HK-2 (cell line): ENCODE data around the gene PLEKHG3.
A peak's percentile ranks its signal among the peaks of the same experiment; 100 is the strongest.

Experiments
- DNase-seq: peaks from one replicate; pipeline ENCODE4 v3.0.0-alpha.2; 2018; ENCODE audit not compliant: unreplicated experiment

Gene PLEKHG3

DNA sequence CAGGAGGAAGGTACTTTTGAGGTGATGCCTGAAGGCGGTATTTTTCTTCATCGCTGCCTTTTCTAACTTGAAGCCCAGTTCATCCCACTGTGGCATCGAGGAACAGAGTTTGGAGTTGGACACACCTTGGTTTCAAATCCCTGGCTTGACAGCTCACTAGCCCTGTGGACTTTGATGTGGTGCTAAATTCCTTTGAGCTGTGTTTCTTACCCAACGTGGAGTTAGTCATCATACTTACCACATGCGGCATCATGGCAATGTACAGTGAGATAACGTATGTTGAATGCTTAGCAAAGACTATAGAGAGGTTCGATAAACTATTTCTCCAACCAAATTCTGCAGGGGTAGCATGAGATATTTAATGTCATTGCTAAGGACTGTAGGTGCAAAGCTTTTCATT, 3.4 kb downstream of the PLEKHG3 start:
- peak; percentile 45 for DNase-seq

DNA sequence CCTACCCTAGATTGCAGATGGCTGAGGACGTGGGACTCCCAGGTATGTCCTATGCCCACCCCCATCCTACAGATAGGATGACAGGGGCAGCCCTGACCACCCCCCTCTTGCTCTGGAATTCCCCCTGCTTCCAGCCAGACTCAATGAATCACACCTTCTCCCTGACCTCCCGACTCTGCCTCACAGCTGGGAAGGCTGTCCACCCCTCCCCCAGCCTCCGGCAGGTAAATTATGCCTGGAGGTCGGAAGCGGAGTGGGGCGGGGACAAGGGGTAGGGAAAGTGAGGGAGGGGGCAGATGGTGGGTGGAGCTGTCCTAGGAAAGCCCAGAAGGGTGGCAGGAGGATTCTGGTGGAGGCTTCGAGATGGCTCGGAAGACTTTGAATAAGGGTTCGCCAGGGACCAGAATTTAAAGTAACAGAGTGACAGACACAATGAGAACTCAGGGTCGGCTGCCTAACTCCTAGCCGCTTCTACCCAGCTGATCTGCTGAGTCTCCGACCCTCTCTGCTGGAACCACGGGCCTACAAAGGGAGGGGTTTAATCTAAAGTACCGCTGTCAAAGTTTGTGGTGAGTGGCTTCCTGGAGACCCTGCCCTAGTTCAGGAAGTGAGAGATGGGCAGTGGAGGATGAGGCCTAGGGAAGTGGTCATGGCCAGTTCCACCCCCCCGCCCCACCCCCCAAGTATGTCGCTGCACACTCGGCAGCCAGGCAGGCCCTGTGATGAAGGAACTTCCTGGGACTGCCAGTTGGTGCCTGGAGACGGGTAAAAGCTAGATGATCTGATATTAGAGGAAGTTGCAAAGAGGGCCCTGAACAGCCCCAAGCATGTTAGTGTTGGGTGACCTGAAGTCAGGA, 4.2 kb downstream of the PLEKHG3 start:
- DNase-seq = peak; percentile 85

DNA sequence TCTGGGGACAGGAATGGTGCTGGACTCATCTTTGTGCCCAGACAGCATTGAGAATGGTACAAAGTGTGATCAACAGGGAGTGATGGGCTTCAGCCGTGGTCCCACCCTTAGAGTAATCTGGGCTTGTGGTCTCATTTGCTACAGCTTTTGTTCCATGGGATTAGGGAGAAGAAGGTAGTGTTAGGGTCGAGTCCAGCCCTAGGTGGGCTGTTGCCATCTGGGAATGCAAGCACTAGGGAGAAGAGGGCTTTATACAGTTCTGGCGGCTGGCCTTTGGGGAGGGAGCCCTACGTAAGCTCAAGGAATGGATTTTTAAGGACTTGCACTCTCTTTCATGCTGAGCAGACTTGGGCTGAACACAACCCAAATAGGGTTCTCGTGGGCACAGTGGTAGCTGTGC, 4.9 kb downstream of the PLEKHG3 start:
- no peak for DNase-seq

DNA sequence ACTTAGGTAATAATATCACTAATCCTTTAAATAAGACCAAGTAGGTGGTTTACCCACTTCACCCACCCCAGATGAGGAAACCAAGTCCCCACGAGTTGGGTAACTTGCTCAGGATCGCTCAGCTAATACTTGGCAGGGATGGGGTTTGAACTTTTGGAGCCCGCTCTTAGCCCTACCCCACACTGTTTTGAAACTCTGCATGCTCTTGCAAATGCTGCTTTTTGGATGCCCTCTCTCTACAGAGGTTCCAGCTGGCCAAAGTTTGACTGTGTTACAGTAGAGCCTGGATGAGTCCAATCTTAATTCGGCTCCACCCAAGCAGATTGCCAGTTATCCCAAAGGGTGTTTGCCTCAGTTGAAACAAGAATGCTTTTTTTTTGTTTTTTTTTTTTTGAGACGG, 6.8 kb downstream of the PLEKHG3 start:
- DNase-seq = no peak

DNA sequence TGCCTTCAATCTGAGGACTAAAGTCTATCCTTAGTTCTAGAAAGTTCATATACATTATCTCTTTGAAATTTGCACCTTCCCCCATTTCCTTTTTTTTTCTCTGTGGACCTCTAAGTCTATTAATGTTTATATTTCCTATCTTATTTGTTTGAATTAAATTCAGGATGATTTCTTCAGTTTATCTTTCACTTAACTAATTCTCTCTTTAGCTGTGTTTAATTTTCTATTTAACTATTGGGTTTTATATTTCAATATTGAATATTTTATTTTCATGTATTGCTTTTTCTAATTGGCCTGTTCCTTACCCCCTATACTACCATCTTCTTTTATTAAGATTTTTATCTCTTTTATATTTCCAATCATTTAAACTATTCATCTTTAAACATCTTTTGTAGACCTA, 9.5 kb downstream of the PLEKHG3 start:
- DNase-seq = no peak

DNA sequence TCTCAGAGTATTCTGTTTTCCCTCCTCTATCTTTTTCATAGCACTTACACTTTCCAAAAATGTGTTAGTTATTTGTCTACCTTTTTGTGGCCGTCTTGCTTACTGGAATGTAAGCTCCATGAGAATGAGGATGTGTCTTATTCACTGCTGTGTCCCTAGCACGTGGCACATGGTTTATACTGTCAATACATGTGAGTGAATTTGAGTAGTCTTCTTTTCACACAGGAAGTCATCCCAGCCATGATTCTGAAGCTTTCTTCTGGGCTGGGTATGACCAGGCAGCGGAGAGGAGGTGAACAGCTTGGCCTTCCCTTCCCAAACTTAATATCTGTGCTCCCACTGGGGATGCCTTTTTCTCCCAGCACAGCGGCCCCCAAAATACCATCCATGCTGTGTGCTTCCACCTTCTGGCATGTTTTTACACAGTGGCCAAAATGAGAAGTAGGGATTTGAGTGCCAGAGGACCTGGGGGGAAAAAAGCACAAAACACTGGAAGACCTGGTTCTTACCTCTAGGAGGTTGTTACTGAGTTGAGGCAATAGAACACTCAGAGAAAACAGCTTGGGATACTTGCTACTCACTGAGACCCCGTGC, 10.3 kb downstream of the PLEKHG3 start:
- no peak for DNase-seq

DNA sequence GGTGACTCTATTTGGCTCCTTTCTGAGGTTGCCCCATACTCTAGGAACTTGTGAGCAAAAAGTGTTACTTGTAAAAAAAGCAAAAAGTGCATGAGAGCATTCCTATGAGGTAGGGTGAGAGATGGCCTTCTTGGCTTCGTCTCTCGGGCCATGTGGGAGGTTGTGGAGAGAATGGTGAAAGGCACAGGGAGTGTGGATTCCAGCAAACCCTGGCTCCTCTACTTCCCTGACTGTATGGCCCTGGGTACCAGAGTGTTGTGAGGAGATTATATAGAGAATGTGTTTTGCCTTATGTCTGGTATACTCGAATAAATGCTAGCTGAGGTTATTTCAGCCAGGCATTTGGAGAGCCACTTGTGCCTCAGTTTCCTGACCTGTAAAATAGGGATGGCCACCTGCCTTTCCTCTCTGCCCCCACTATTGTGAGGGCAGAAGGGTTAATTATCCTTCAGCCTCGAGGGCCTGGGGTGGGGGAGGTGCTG, 11.0 kb downstream of the PLEKHG3 start:
- DNase-seq = no peak

DNA sequence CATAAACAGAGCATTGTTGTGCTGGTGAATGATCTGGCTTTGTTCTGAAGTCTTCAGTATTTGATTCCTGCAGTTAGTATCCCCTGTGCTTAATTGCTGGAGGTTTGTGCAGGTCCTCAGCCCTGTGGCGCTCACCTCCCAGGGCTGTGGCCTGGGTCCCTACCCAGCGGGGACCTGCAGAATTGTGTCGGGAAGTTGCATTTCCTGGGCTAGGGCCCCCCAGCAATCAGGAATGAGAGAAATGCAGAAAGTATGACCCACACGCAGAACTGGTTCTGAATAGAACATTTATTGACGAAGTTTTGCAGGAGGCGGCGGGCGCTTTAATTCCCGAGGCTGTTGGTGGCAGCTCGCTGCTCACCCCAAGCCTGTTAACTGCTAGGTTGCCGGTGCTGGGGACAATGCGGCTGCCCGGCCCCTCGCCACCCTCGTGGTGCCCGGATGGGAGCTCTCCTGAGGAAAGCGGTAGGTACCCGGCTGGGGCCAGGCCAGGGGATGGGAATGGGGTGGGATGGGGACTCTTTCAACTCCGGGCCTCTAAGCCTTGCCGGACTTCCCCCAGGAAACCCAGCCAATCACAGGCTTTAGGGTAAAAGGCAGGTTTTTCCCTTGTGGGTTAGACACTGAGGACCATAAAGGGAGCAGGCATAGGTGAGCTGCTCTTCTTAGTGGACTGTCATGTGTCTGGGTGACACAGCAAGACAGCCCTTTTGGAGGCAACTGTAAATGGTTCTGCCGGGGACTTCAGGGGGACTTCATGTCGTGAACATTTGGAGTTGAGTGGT, 11.6 kb downstream of the PLEKHG3 start:
- DNase-seq = no peak

DNA sequence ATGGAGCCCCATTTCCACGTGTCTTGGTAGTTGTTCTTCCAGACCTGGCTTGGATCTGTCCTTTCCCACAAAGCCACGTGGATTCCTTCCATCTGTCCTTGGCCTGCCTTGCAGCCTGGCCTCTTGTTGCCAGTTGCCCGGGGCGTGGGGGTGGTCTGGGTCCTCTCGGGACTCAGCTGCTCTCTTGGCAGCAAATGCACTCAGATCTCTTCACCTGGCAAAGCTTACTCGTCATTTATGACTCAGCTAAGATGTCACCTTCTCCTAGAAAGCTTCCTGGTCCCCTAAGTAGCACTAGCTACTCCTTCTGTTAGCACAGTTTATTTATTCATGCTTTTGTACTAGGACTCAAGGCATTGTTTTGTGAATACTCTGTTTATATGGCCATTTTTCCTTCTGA, 13.6 kb downstream of the PLEKHG3 start:
- DNase-seq = no peak

DNA sequence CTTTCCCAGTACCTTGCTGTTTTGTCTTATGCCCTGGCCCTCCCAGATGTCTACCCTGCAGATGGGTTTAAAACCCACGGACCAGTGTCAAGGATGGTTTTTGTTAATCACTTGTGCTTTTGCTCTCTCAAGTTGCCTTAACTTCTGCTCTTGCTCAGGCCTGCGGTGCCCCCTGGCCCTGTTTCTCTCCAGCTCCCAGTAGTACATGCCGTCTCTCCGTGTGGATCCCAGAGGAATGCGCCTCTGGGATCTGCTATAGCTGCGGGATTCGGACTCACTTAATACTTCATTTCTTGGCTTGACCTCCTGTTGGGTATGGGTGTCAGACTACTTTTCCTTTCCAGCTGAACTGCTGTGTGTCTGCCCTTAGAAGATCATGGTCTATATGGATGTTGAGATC, 14.5 kb downstream of the PLEKHG3 start:
- no peak for DNase-seq

DNA sequence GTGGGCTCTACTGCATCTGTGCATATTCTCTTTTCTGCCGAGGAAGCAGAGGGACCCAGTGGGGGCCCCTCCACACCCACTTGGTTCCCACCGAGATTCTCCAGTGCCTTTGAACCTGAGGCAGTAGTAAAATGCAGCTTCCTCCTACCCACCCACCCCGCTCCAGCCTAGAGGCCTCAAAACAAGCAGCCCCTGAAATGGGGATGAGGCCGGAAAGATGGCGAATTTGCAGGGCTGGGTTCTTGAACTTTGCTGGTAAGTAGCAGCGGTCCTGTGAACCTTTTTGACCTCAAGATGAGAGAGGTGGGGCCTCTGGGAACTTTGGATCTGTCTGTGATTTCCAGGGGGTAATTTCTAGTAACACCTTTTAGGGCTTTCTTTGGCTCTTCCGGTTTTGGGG, 15.4 kb downstream of the PLEKHG3 start:
- no peak for DNase-seq

DNA sequence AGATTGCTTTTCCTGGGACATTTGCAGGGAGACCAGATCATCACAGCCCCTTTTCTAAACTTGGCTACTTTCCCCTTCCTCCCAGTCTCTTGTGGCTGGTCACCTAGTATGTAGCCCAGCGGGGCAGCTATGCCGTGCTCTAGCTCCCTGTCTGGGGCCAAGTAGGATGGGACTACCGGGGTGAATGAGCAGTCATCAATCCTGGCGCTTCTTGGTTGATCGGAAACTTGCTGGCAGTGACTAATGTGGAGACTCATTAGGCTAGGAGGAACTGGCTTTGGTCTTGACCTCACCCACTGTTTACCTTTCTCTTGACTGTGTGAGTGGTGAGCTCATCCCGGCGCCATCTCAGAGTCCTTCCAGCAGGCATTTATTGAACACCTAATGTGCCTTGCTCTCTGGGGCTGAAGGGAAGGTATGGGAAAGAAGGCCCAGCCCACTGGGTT, 15.9 kb downstream of the PLEKHG3 start:
- DNase-seq = peak; percentile 81

DNA sequence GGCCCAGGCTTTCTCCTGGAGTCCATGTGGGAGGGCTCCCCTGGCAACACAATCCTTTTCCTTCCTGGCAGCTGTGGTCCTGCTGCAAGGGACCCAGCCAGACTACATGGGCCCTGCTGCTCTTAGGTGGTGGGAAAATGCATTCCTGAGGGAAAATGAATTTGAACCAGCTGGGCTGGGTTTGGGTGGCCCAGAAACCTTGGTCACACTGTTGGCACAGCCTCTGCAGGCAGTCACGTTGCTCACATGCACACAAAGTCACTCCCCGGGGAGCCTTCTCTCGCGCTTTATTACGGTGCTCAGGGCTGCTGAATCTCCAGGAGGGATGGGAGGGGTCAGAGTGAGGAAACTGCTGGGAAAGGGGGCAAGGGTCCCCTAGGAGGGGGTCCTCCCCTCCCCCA, 17.2 kb downstream of the PLEKHG3 start:
- no peak for DNase-seq

DNA sequence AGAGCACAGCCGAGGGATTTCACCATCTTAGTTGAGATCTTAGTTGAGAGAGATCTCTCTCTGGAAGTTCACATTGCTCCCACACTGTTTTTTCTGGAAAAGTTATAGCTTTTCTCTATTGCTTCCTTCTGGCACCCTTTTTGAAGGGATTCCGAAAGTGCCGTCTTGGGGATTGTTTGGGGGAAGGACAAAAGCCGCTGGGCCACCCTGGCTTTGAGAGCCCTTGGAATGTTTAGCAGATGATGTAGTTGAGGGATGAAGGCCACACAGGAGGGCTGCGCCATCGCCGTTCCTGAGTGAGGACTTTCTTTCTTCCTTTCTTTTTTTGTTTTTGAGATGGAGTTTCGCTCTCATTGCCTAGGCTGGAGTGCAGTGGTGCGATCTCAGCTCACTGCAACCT, 17.7 kb downstream of the PLEKHG3 start:
- no peak for DNase-seq

DNA sequence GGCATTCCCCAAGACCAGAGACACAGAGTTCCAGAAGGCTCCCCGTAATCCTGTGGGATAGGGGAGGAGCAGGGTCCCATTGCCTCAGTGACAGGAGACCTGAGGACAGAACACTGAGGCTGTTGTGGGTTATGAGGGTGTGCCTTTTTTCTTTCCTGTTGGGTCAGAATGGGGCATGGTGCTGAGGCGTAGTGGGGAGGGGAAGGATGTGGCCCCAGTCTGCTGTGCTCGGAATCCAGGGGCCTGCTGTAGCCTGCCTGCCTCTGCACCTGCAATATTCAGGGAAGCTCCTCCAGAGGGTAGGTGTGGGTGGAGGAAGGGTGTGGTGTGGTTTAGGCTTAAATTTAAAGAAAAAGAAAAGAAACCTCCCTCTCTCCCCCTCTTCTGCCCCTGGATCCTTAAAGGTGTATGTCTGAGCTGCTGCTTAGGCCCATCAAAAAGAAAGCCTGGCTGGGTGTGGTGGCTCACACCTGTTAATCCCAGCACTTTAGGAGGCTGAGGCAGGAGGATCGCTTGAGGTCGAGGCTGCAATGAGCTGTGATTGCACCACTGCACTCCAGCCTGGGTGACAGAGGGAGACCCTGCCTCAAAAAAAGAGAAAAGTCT, 18.7 kb downstream of the PLEKHG3 start:
- DNase-seq = no peak

DNA sequence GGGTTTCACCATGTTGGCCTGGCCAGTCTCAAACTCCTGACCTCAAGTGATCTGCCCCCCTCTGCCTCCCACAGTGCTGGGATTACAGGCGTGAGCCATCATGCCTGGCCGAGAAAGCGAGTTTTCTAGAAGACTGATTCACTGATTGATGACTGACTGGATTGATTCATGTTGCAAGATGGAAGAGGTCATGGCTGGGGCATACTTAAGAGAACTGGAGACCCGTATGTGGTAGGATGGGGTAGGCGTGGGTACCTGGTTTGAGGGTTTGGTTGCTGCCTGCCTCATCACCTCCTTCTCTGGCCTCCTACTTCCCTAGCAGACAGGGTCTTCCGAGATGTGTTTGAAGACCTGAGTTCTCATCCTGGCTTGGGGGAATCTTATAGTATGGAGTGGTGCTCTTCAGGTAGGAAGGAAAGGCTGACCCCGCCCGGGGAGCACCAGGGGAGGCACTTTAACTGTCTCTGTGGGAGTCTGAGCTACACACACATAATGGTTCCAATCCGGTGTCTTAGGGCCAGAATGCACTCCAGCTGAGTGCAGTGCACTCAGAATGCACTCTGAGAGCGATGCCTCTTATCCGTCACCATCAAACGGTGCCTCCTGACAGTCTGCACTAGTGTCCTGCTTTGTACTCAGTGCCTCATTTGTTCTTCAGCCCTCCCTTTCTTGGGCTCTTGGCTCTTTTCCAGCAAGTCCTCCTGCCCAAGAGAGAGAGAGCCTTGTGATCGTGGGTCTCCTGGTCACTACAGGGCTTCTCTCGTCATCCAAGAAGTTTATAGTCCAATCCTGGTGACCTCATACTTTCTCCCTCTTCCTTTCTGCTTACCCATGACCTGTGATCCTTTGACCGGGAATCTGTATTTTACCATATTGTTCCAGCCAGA, 19.7 kb downstream of the PLEKHG3 start:
- DNase-seq = no peak

DNA sequence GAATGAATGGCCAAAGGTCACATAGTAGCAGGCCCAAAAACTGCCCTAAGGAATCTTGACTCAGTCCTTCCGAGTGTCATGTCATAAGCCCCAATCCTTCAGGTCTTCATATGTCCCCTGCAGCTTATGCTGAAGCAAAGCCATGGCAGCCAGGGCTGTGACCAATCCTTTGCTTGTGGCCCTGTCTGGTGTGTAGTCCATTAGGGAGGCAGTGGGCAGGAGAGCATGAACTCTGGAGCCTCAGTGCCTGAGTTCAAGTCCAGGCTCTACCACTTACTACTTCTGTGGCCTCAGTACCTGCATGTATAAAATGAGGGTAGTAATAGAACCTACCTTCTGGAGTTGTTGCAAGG, 20.3 kb downstream of the PLEKHG3 start:
- DNase-seq = no peak

DNA sequence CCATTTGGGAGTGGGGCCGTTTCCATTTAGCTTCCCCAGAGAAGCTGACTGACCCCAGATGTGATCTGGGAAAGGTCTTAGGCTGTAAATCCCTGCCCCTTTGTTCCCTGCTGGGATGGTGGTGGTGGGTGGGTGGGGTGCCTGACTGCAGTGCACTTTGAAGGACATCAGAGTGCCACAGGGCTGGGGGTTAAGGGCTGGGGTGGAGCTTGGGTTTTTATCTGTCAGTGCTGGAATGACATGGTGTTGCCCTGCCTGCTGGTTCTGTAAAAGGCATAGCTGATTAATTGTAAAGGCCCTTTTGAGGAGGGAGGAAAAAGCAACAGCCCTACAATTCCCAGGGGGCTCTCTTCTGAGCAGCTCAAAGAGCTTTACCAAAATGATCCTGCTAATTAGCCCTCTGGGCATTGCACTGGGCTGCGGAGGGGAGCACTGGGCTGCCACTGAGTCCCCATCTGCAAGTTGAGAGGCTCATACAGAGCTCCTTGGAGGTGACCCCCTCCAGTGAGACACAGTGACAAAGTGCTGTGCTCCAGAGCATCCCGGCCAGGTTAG, 21.1 kb downstream of the PLEKHG3 start:
- no peak for DNase-seq

DNA sequence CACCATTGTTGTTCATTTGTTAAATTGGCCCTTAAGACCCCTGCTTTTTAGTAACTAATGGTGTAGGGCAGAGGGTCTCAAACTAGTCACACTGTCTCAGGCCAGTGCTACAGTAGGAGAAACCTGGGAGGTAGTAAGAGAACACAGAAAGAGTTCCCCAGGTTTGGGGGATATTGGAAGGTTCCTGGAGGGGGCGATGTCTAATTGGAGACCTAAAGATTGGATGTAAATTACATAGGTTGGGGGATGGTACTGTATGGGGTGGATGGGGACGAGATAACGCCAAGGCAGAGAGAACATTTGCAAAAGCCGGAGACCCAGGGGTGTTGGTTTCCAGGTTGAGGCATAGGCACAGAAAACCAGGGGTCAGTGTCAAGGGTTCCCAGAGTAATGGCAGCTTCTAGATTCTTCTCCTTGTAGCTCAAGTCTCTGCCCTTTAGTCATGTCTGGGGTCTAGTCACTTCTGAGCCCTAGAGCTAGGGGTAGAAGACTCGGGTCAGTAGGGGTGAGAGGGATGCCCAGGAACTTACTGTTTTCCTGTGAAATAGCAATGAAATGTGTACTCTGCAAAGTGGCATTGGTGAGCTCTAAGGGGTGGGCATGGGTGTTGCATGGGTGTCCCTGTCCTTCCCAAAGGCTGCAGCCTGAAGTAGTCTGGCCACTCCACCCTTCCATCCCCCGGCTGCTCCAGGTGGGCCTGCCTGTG, 21.8 kb downstream of the PLEKHG3 start:
- DNase-seq = no peak

DNA sequence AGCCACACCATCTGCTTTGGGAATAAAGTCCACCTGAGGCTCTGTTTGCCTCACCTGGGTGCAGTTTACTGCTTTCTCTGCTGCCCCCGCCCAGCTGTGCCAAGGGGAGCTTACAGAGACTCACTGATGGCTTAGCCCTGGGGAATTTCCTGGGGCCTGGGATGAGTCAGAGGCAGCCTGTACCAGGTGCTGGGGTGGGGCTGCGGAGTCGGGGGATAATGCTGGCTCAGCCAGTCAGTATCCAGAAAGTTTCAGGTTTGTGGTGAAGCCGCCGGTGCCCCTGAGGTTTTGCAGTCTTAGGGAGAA, 22.3 kb downstream of the PLEKHG3 start:
- peak; percentile 73 for DNase-seq
